ENCODE results near the gene RPUSD3. TPM values are rescaled to one million over a fixed set of nuclear protein-coding genes. Genes with fewer than 3 reads are reported as not detected.

RPUSD3 gene
- total RNA-seq, 2 donors from 2014 or later: 31.6 to 51.4 TPM

GRCh38 chr3:9809239-9809614 lies 34.6 kb downstream of the RPUSD3 start:
- DNase-seq (peak in 1 of 4 donors; percentile 35), ATAC-seq (peak; percentile 16)
- Histone ChIP-seq H3K27ac (peak overlapping the region; percentile 73 to 97 (median 88)), H3K36me3 (replicated peaks in 1 of 2; ENCODE audit: insufficient read depth in 1 of 2, low read depth in 2 of 2) (peaks cover 0 to 10% of the 10 kb centered on the region in 2 donors), H3K9me3 (no peaks in the 10 kb centered on the region), H3K4me1 (peaks cover 21% of the 10 kb centered on the region), H3K4me3 (peak overlapping the region in 1 of 2 donors; percentile 51), H3K27me3 (no peaks in the 10 kb centered on the region)
- TF ChIP-seq POLR2A (IDR thresholded peaks at IDR 0.05) (no peak), CTCF (IDR thresholded peaks at IDR 0.05) (no peak)
- intact Hi-C loops (cut with DNase I): no loop called here
- 77 to 89% methylated on average over 4 of the region's 4 CpGs for WGBS, 2 donors

- H3K4me1 ChIP-seq: peaks cover 21% of the 10 kb centered on the region
- H3K36me3 ChIP-seq (replicated peaks in 1 of 2; ENCODE audit: insufficient read depth in 1 of 2, low read depth in 2 of 2): peaks cover 0 to 17% of the 10 kb centered on the region in 2 donors
- intact Hi-C loops (cut with DNase I): no loop called here
- no peaks in the 10 kb centered on the region for H3K9me3 ChIP-seq
- ATAC-seq (no peak), DNase-seq (peak in 1 of 4 donors; percentile 24)
- H3K27me3 ChIP-seq: no peaks in the 10 kb centered on the region
- 74 to 75% methylated on average over 6 to 7 of the region's 7 CpGs for WGBS, 2 donors
- TF ChIP-seq POLR2A (IDR thresholded peaks at IDR 0.05): no peak
- peak in 1 of 7 experiments; percentile 11 for TF ChIP-seq CTCF (IDR thresholded peaks at IDR 0.05)
- no peak overlapping the region for H3K4me3 ChIP-seq
- peak overlapping the region; percentile 73 to 97 (median 88) for H3K27ac ChIP-seq
Observed at GRCh38 chr3:9808345-9809037, 35.3 kb downstream of the RPUSD3 start.

- peak overlapping the region in 1 of 4 donors; percentile 97 for H3K27ac ChIP-seq
- H3K4me1 ChIP-seq: peaks cover 21% of the 10 kb centered on the region
- no peak overlapping the region for H3K4me3 ChIP-seq
- H3K9me3 ChIP-seq: no peaks in the 10 kb centered on the region
- ATAC-seq (no peak), DNase-seq (no peak)
- no peaks in the 10 kb centered on the region for H3K27me3 ChIP-seq
- intact Hi-C loops (cut with DNase I): no loop called here
- peaks cover 0 to 22% of the 10 kb centered on the region in 2 donors for H3K36me3 ChIP-seq (replicated peaks in 1 of 2; ENCODE audit: insufficient read depth in 1 of 2, low read depth in 2 of 2)
- WGBS, 2 donors: 83 to 89% methylated on average over 2 of the region's 2 CpGs
- TF ChIP-seq CTCF (IDR thresholded peaks at IDR 0.05) (no peak), POLR2A (IDR thresholded peaks at IDR 0.05) (no peak)
Observed at GRCh38 chr3:9807981-9808344, 35.8 kb downstream of the RPUSD3 start.

GRCh38 chr3:9806688-9807589 lies 36.9 kb downstream of the RPUSD3 start:
- Histone ChIP-seq H3K27ac (no peak overlapping the region), H3K4me3 (no peak overlapping the region), H3K27me3 (no peaks in the 10 kb centered on the region), H3K36me3 (replicated peaks in 1 of 2; ENCODE audit: insufficient read depth in 1 of 2, low read depth in 2 of 2) (peaks cover 0 to 25% of the 10 kb centered on the region in 2 donors), H3K9me3 (no peaks in the 10 kb centered on the region), H3K4me1 (peaks cover 21% of the 10 kb centered on the region)
- WGBS, 2 donors: 93 to 98% methylated on average over 6 of the region's 7 CpGs
- TF ChIP-seq POLR2A (IDR thresholded peaks at IDR 0.05) (no peak), CTCF (IDR thresholded peaks at IDR 0.05) (no peak)
- intact Hi-C loops (cut with DNase I): no loop called here
- no peak for DNase-seq
- no peak for ATAC-seq
